Stimulated activated CD4-positive, alpha-beta T cell treated with anti-CD3 and anti-CD28 coated beads, Interleukin-15, amount 100 ng/mL, for 48 hours (primary cell): ENCODE data around the gene EFCAB6.

Experiments used
- DNase-seq, 2 donors: peaks; one replicate each; pipeline ENCODE4 v3.0.0-alpha.2; 2020; ENCODE audit warnings: low read depth in 2 of 2

The EFCAB6 gene

GRCh38 chr22:43550672-43551071, 261.4 kb downstream of the EFCAB6 start:
- DNase-seq = no peak

GRCh38 chr22:43550024-43550620, 262.0 kb downstream of the EFCAB6 start:
- no peak for DNase-seq

GRCh38 chr22:43546186-43546585, 265.9 kb downstream of the EFCAB6 start:
- no peak for DNase-seq

- no peak for DNase-seq
Observed at GRCh38 chr22:43544289-43544673, 267.8 kb downstream of the EFCAB6 start.

GRCh38 chr22:43543522-43544288, 268.4 kb downstream of the EFCAB6 start:
- DNase-seq = no peak

- no peak for DNase-seq
Observed at GRCh38 chr22:43542681-43543521, 269.2 kb downstream of the EFCAB6 start.

GRCh38 chr22:43541462-43542407, 270.4 kb downstream of the EFCAB6 start:
- no peak for DNase-seq

- DNase-seq = no peak
Observed at GRCh38 chr22:43541022-43541421, 271.1 kb downstream of the EFCAB6 start.

GRCh38 chr22:43540529-43540923, 271.6 kb downstream of the EFCAB6 start:
- no peak for DNase-seq

GRCh38 chr22:43539572-43540528, 272.3 kb downstream of the EFCAB6 start:
- DNase-seq = no peak

GRCh38 chr22:43537019-43537585, 275.0 kb downstream of the EFCAB6 start:
- no peak for DNase-seq

GRCh38 chr22:43535741-43536140, 276.4 kb downstream of the EFCAB6 start:
- DNase-seq = no peak

GRCh38 chr22:43535336-43535735, 276.8 kb downstream of the EFCAB6 start:
- DNase-seq = no peak

GRCh38 chr22:43534916-43535315, 277.2 kb downstream of the EFCAB6 start:
- DNase-seq = no peak

GRCh38 chr22:43533656-43534428, 278.3 kb downstream of the EFCAB6 start:
- DNase-seq = no peak

GRCh38 chr22:43533156-43533530, 279.0 kb downstream of the EFCAB6 start:
- DNase-seq = no peak

- DNase-seq = no peak
Observed at GRCh38 chr22:43532301-43533155, 279.6 kb downstream of the EFCAB6 start.

GRCh38 chr22:43531651-43532050, 280.5 kb downstream of the EFCAB6 start:
- DNase-seq = no peak
